GM19468 (cell line): Measurements from ENCODE around the gene EBI3.
A peak's percentile ranks its signal among the peaks of the same experiment; 100 is the strongest.
"Not testable (repeated sequence)": the region's sequence is repeated elsewhere in the genome, so short reads cannot be mapped to it uniquely, and the experiment has no call there.

Experiments
- ATAC-seq: cut with Tn5 transposase; IDR thresholded peaks from one replicate; pipeline ENCODE4 v1.9.1; 2021; ENCODE audit warnings: mild to moderate bottlenecking, moderate library complexity, moderate number of reproducible peaks; ENCODE audit not compliant: unreplicated experiment; ENCODE audit errors: extremely low read depth

EBI3 gene

GRCh38 chr19:4232614-4233281, 3.4 kb downstream of the EBI3 start:
- no peak for ATAC-seq

GRCh38 chr19:4233282-4233853, 4.0 kb downstream of the EBI3 start:
- no peak for ATAC-seq

- no peak for ATAC-seq
Observed at GRCh38 chr19:4234142-4234861, 5.0 kb downstream of the EBI3 start.

DNA sequence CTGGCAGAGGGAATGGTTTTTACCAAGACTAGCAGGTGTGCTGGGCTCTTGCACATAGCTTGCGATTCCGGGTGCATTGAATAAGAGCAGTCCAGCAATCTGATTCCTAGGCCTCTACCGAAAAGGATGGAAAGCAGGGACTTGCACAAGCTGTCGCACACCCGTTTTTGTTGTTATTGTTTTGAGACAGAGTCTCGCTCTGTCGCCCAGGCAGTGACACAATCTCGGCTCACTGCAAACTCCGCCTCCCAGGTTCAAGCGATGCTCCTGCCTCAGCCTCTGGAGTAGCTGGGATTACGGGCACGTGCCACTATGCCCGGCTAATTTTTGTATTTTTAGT, 5.5 kb downstream of the EBI3 start:
- no peak for ATAC-seq

GRCh38 chr19:4237510-4237909, 8.2 kb downstream of the EBI3 start:
- not testable (repeated sequence) for ATAC-seq

GRCh38 chr19:4238831-4239230, 9.5 kb downstream of the EBI3 start:
- no peak for ATAC-seq

DNA sequence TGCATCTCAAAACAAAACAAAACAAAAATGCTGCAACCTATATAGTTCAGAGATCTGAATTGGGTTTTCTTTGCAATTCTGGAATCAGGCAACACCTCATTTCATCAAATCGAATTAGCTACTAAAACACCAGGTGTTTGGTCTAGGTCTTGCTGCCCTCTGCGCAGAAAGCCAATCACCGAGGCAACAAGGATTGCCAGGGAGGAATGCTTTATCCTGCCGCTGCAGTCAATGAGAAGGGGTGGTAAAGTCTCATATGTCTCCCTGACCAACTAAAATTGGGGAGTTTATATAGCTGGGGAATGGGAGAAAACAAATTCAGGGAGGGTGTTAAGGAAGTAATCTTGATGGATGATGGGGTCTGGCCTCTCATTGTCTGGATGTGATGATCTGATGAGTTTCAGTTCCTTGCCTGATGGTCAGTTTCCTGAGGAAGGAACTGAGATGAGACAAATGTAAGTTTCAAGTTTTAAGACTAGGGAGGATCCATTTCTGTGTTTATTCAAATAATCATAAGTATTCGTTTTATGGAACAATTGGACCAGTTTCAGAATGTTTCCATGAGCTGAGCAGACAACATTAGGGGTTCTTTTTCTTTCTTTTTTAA, 12.6 kb downstream of the EBI3 start:
- ATAC-seq, result no peak

DNA sequence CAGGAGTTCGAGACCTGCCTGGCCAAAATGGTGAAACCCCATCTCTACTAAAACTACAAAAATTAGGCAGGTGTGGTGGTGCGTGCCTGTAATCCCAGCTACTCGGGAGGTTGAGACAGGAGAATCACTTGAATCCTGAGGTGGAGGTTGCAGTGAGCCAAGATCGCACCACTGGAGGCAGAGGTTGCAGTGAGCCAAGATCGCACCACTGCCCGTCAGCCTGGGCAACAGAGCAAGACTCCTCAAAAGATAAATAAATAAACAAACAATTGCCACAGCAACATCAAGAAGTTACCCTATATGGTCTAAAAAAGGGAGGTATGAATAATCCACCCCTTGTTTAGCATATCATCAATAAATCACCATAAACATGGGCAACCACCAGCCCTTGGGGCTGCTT, 16.6 kb downstream of the EBI3 start:
- not testable (repeated sequence) for ATAC-seq

DNA sequence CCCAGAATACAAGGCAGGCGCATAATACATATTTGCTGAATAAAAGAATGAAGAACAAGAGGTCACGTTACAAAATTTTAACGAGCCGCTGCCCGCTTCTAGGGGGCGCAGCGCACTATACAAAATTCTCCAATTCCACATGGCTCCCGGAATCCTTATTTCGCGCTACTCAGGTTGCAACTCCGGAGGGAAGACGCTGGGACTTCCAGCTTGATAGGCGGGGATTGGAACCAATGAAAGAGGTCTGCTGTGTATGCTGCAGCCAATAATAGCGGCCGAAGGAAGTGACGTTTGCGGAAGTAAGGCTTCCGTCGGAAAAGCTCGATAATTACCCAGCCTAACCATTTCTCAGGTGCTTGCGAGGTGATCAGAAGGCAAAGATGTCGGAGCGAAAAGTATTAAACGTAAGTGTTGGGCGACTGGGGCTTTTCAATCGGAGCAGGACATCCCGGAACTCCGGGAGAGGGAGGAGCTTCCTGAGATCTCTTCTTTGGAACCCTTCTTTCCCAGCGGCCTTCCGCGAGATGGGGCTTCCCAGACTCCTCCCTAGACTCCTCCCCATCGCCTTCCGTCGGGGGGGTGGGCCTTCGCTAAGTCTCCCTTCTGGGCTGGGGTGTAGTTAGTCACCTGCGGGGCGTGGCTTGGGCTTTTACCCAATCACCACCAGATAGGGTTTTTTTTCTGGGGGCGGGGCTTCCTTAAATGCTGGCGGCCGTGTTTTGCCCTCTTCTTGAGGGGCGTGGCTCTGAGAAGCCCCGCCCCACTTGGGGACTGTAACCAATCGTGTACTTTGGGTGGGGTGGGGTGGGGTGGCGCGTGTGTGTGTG, 17.7 kb downstream of the EBI3 start, which contains the start of gene YJU2:
Gene YJU2 (plus strand): TSS at position 314 of the 827 bp plus-strand sequence. CDS start 67 bp downstream, at position 381.
- peak; percentile 71 for ATAC-seq

DNA sequence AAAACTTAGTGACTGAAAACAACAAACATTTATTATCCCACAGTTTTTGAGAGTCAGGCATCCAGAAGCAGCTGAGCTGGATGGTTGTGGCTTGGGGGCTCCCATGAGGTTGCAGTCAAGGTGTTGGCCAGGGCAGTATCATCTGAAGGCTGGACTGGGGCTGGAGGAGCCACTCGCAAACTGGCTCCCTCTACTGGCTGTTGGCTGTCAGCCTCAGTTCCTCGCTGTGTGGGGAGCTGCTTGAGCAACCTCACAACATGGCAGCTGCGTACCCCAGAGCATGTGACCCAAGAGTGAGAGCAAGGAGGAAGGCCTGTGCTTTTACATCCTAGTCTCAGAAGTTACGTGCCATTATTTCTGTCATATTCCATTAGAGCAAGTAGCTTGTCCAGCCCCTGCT, 27.2 kb downstream of the EBI3 start:
- ATAC-seq, result no peak

GRCh38 chr19:4257025-4257424, 27.7 kb downstream of the EBI3 start:
- no peak for ATAC-seq

DNA sequence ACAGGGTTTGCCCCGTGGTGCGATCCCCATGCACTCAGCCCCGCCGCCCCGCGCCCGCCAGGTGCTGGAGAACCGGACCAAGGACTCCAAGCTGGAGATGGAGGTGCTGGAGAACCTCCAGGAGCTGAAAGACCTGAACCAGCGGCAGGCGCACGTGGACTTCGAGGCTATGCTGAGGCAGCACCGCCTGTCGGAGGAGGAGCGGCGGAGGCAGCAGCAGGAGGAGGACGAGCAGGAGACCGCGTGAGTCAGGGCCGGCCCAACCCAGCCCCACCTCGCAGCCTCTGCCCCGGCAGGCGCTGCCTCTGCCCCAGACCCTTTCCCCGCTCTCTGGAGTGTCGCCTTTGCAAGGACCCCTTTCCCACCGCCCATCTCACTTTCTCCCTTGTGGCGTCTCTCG, 28.9 kb downstream of the EBI3 start:
- no peak for ATAC-seq

DNA sequence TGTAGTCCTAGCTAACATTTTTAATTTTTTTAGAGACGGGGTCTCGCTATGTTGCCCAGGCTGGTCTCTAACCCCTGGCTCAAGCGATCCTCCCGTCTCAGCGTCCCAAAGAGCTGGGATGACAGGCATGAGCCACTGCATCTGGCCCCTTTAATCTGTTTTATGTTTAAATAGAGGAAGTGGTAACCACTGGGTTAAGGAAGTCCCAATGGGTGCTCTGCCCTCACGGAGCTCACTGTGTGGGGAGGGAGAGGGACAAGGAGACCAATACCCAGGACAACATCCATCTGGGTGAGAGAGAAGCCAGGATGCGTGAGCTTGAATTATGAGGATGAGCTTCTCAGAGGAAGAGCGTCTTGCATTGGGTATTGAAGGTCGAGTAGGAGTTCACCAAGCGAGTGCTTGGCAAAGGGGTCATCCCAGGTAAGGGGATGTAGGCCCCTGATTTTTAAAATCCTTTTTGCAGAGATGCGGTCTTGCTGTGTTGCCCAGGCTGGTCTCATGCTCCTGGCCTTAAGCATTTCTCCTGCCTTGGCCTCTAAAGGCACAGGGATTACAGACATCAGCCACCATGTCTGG, 31.4 kb downstream of the EBI3 start:
- ATAC-seq, result no peak

DNA sequence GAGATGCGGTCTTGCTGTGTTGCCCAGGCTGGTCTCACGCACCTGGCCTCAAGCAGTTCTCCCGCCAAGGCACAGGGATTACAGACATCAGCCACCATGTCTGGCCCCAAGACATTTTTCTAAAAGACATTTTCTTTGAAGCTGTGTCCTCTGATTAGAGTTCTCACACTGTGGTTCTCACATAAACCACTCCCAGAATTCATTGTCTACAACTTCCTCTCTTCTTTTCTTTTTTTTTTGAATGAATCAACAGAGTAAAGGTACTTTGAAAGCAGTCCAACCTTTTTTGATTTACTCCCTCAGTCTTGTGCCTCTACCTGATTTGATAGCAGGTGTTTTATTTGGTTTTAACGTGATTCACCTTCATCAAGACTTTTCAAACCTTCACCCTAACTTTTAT, 35.5 kb downstream of the EBI3 start:
- ATAC-seq, result no peak

DNA sequence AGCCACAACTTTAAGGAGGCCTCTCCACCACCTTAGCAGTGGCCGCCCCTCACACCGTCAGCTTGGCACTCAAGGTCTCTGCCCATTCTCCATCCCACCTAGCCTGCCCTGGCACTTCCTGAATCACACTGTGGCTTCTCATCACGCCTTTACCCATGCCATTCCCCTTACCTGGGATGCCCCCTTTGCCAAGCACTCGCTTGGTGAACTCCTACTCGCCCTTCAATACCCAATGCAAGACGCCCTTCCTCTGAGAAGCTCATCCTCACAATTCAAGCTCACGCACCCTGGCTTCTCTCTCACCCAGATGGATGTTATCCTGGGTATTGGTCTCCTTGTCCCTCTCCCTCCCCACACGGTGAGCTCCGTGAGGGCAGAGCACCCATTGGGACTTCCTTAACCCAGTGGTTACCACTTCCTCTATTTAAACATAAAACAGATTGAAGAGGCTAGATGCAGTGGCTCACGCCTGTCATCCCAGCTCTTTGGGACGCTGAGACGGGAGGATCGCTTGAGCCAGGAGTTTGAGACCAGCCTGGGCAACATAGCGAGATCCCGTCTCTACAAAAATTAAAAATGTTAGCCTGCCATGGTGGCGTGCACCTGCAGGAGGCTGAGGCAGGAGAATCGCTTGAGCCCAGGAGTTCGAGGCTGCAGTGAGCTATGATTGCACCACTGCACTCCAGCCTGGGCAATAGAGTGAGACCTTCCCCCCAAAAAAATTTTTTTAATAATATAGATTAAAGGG, 37.1 kb downstream of the EBI3 start:
- no peak for ATAC-seq

DNA sequence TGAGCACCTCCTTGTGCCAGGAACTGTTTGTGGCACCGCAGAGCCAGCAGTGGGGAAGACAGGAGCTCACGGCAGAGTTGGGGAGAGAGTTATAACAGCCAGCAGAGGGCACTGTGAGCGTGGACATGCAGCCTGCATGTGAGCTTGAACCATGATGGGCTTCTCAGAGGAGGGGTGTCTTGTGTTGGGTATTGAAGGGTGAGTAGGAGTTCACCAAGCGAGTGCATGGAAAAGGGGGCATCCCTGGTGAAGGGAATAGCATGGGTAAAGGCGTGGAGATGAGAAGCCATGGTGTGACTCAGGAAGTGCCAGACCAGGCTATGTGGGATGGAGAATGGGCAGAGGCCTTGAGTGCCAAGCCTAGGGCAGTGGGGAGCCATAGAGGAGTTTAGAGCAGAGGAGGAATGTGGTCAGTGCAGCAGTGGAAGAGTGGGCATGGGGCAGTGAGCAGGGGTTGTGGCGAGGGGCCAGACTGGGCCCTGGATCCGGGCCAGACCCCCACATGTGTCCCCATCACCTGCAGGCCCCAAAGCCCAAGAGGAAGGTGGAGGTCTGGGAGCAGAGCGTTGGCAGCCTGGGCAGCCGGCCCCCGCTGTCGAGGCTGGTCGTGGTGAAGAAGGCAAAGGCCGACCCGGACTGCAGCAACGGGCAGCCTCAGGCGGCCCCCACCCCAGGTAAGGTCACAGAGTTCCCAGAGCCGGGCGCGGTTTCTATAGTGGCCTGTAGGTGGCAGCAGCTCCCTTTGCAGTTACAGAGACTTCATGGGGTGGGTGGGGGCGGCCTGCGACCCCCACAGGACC, 38.0 kb downstream of the EBI3 start:
- no peak for ATAC-seq

DNA sequence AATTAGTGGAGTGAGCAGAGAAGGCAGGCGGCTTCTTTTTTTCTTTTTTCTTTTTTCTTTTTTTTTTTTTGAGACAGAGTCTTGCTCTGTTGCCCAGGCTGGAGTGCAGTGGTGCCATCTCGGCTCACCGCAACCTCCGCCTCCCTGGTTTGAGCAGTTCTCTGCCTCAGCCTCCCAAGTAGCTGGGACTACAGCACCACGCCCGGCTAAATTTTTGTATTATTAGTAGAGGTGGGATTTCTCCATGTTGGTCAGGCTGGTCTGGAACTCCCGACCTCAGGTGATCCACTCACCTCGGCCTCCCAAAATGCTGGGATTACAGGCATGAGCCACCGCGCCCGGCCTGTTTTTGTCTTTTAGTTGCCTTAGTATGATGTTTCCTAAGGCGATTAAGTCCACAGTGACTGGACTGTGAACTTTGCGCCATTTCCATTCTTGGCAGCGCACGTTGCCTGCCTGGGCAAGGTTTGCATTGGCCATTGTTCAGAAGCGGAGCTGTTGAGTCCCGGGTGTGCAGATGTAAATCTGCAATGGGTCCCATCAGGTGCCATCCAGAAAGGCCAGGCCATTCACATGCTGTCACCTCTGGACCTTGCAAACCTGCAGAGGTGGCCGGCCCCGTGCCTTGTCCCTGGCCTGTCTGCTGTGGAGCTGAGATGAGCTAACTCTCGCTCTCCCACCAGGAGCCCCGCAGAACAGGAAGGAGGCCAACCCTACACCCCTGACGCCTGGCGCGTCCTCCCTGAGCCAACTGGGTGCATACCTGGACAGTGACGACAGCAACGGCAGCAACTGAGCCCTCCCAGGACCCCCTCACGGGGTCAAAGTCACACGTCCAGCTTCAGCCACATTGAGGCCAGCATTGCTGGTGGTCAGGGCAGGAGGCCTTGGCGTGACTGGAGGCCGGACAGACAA, 38.8 kb downstream of the EBI3 start:
- ATAC-seq, result no peak
